ENCODE results near the gene CLEC4A. TPM values are rescaled to one million over a fixed set of nuclear protein-coding genes. Genes with fewer than 3 reads are reported as not detected.
"Not testable (repeated sequence)": the region's sequence is repeated elsewhere in the genome, so short reads cannot be mapped to it uniquely, and the experiment has no call there.

The CLEC4A gene
- total RNA-seq, 1 donor from 2014 or later = 0.53 TPM

- DNase-seq (ENCODE audit: low read depth) (no peak), FAIRE-seq (no peak)
- TF ChIP-seq CTCF (IDR thresholded peaks at IDR 0.05; ENCODE audit: insufficient read depth, low read length, severe bottlenecking) = no peak
- Histone ChIP-seq H3K27me3 (ENCODE audit: control insufficient read depth, insufficient read depth, low read length) (no peaks in the 10 kb centered on the region), H3K36me3 (ENCODE audit: control insufficient read depth, insufficient read depth, low read length) (no peaks in the 10 kb centered on the region), H3K4me3 (ENCODE audit: low read depth, low read length) (no peak overlapping the region)
Measured at GRCh38 chr12:8080120-8080519, 43.3 kb upstream of the CLEC4A start.

- Histone ChIP-seq H3K4me3 (ENCODE audit: low read depth, low read length) (peak overlapping the region; percentile 62), H3K27me3 (ENCODE audit: control insufficient read depth, insufficient read depth, low read length) (no peaks in the 10 kb centered on the region), H3K36me3 (ENCODE audit: control insufficient read depth, insufficient read depth, low read length) (no peaks in the 10 kb centered on the region)
- DNase-seq (ENCODE audit: low read depth) = no peak
- FAIRE-seq = no peak
- TF ChIP-seq CTCF (IDR thresholded peaks at IDR 0.05; ENCODE audit: insufficient read depth, low read length, severe bottlenecking) = no peak
Measured at GRCh38 chr12:8081251-8081920, 42.0 kb upstream of the CLEC4A start.

GRCh38 chr12:8082808-8083100 lies 40.7 kb upstream of the CLEC4A start:
- peak overlapping the region; percentile 62 for H3K4me3 ChIP-seq (ENCODE audit: low read depth, low read length)
- no peak for TF ChIP-seq CTCF (IDR thresholded peaks at IDR 0.05; ENCODE audit: insufficient read depth, low read length, severe bottlenecking)
- no peaks in the 10 kb centered on the region for H3K36me3 ChIP-seq (ENCODE audit: control insufficient read depth, insufficient read depth, low read length)
- FAIRE-seq (no peak), DNase-seq (ENCODE audit: low read depth) (no peak)
- H3K27me3 ChIP-seq (ENCODE audit: control insufficient read depth, insufficient read depth, low read length) = no peaks in the 10 kb centered on the region

GRCh38 chr12:8084351-8084750 lies 39.1 kb upstream of the CLEC4A start:
- H3K27me3 ChIP-seq (ENCODE audit: control insufficient read depth, insufficient read depth, low read length); H3K36me3 ChIP-seq (ENCODE audit: control insufficient read depth, insufficient read depth, low read length); DNase-seq (ENCODE audit: low read depth); H3K4me3 ChIP-seq (ENCODE audit: low read depth, low read length); FAIRE-seq: not testable (repeated sequence)

GRCh38 chr12:8087666-8088065 lies 35.8 kb upstream of the CLEC4A start:
- Histone ChIP-seq H3K27me3 (ENCODE audit: control insufficient read depth, insufficient read depth, low read length) (no peaks in the 10 kb centered on the region), H3K36me3 (ENCODE audit: control insufficient read depth, insufficient read depth, low read length) (peaks cover 5% of the 10 kb centered on the region), H3K4me3 (ENCODE audit: low read depth, low read length) (no peak overlapping the region)
- DNase-seq (ENCODE audit: low read depth) (no peak), FAIRE-seq (no peak)
- TF ChIP-seq CTCF (IDR thresholded peaks at IDR 0.05; ENCODE audit: insufficient read depth, low read length, severe bottlenecking) = no peak

GRCh38 chr12:8088574-8088973 lies 34.8 kb upstream of the CLEC4A start:
- Histone ChIP-seq H3K27me3 (ENCODE audit: control insufficient read depth, insufficient read depth, low read length) (no peaks in the 10 kb centered on the region), H3K36me3 (ENCODE audit: control insufficient read depth, insufficient read depth, low read length) (peaks cover 9% of the 10 kb centered on the region), H3K4me3 (ENCODE audit: low read depth, low read length) (no peak overlapping the region)
- TF ChIP-seq CTCF (IDR thresholded peaks at IDR 0.05; ENCODE audit: insufficient read depth, low read length, severe bottlenecking) = no peak
- FAIRE-seq (no peak), DNase-seq (ENCODE audit: low read depth) (no peak)

GRCh38 chr12:8089277-8089676 lies 34.1 kb upstream of the CLEC4A start:
- not testable (repeated sequence) for H3K4me3 ChIP-seq (ENCODE audit: low read depth, low read length); H3K36me3 ChIP-seq (ENCODE audit: control insufficient read depth, insufficient read depth, low read length); H3K27me3 ChIP-seq (ENCODE audit: control insufficient read depth, insufficient read depth, low read length); FAIRE-seq; DNase-seq (ENCODE audit: low read depth)
